Measurements from ENCODE around the gene SERPINI1. TPM values are rescaled to one million over a fixed set of nuclear protein-coding genes. Genes with fewer than 3 reads are reported as not detected.

SERPINI1 gene
- total RNA-seq, 1 experiment from 2014 or later: 6.4 TPM

GRCh38 chr3:167761302-167761701 is 25.8 kb downstream of the SERPINI1 start (continued):
- TF ChIP-seq USF2 (CRISPR knock-in tag; IDR thresholded peaks at IDR 0.05) (no peak), CTCF (IDR thresholded peaks at IDR 0.05) (no peak), ZNF671 (CRISPR knock-in tag; IDR thresholded peaks at IDR 0.05) (no peak), ATF3 (CRISPR knock-in tag; conservative IDR thresholded peaks at IDR 0.05) (no peak), STAT6 (CRISPR knock-in tag; conservative IDR thresholded peaks at IDR 0.05; ENCODE audit: low read depth) (no peak), ERG (CRISPR knock-in tag; IDR thresholded peaks at IDR 0.05) (no peak), FOXK1 (CRISPR knock-in tag; IDR thresholded peaks at IDR 0.05) (no peak), ZNF512 (CRISPR knock-in tag; IDR thresholded peaks at IDR 0.05; ENCODE audit: borderline replicate concordance) (no peak)

GRCh38 chr3:167762296-167762695 is 26.8 kb downstream of the SERPINI1 start:
- Mint-ChIP-seq H3K27ac (no peak overlapping the region), H3K27me3 (ENCODE audit: low read depth) (no peaks in the 10 kb centered on the region), H3K4me3 (no peak overlapping the region), H3K9me3 (peaks cover 34% of the 10 kb centered on the region), H3K36me3 (peaks cover 28% of the 10 kb centered on the region), H3K4me1 (no peaks in the 10 kb centered on the region)
- DNase-seq (ENCODE audit: low spot score) (no peak), ATAC-seq (no peak)
- no peak for TF ChIP-seq TP53 (CRISPR knock-in tag; IDR thresholded peaks at IDR 0.05)
- TF ChIP-seq SMAD4 (CRISPR knock-in tag; IDR thresholded peaks at IDR 0.05): no peak
- no peak for TF ChIP-seq CREB1 (CRISPR knock-in tag; IDR thresholded peaks at IDR 0.05)
- no peak for TF ChIP-seq NFATC4 (CRISPR knock-in tag; IDR thresholded peaks at IDR 0.05)
- no peak for TF ChIP-seq HMGXB4 (CRISPR knock-in tag; IDR thresholded peaks at IDR 0.05)
- no peak for TF ChIP-seq USF2 (CRISPR knock-in tag; IDR thresholded peaks at IDR 0.05)
- no peak for TF ChIP-seq MYBL2 (CRISPR knock-in tag; IDR thresholded peaks at IDR 0.05)
- no peak for TF ChIP-seq JUN (CRISPR knock-in tag; IDR thresholded peaks at IDR 0.05)
- TF ChIP-seq RORB (CRISPR knock-in tag; IDR thresholded peaks at IDR 0.05): no peak
- no peak for TF ChIP-seq OVOL2 (CRISPR knock-in tag; IDR thresholded peaks at IDR 0.05; ENCODE audit: borderline replicate concordance)
- TF ChIP-seq ESRRA (CRISPR knock-in tag; IDR thresholded peaks at IDR 0.05; ENCODE audit: borderline replicate concordance): no peak
- TF ChIP-seq MXD4 (CRISPR knock-in tag; IDR thresholded peaks at IDR 0.05; ENCODE audit: borderline replicate concordance): no peak
- TF ChIP-seq EMX1 (CRISPR knock-in tag; IDR thresholded peaks at IDR 0.05): no peak
- POLR2A ChIA-PET: no interaction called here
- CTCF ChIA-PET: no interaction called here
